GM12878 (cell line): ENCODE results near the gene FBXO5. TPM values are rescaled to one million over a fixed set of nuclear protein-coding genes. Genes with fewer than 3 reads are reported as not detected.
"Not testable (repeated sequence)": the region's sequence is repeated elsewhere in the genome, so short reads cannot be mapped to it uniquely, and the experiment has no call there.

Experiments
- ATAC-seq: fragments of 200-7000 bp; cut with Tn5 transposase; 3 replicates; pipeline ENCODE4 v1.9.1; 2020; ENCODE audit warnings: mild to moderate bottlenecking, moderate library complexity
- BruUV-seq: library from RNA; stranded (reverse); fragments of 400-500 nt; replicated peaks from 2 replicates; lab custom pipeline; 2021; lab: Mats Ljungman, UMichigan
- CTCF ChIA-PET: fragments of 300-600 bp; sonication (Branson Sonifier 250); formaldehyde crosslinking; extraction: SDS; loops from one replicate; lab custom pipeline; 2021; ENCODE audit warnings: inconsistent platforms; lab: Yijun Ruan, JAX
- POLR2A ChIA-PET: fragments of 350-600 bp; formaldehyde crosslinking; extraction: SDS; loops from one replicate; lab custom pipeline; 2021; ENCODE audit warnings: inconsistent platforms; lab: Charles Lee
- RAD21 ChIA-PET: fragments of 300-600 bp; sonication (Branson Sonifier 250); formaldehyde crosslinking; loops from one replicate; lab custom pipeline; 2023; ENCODE audit warnings: antibody characterized with exemption; ENCODE audit not compliant: unreplicated experiment; lab: Charles Lee
- SMC1A ChIA-PET: fragments of 300-600 bp; sonication (Branson Sonifier 250); formaldehyde crosslinking; loops from one replicate; lab custom pipeline; 2023; ENCODE audit not compliant: unreplicated experiment, uncharacterized antibody; lab: Charles Lee
- DNase-seq: peaks from one replicate; pipeline ENCODE4 v3.0.0-alpha.2; 2011; ENCODE audit warnings: low read depth, low spot score
- FAIRE-seq: peaks from 3 replicates; lab custom pipeline; 2011; peaks lifted over from hg19 to GRCh38; lab: Jason Lieb, UNC
- H2AFZ ChIP-seq: 2 replicates; pipeline ENCODE4 v1.6.0; 2011; ENCODE audit warnings: low read depth, low read length, control low read depth; ENCODE audit not compliant: control insufficient read depth
- H3K27ac ChIP-seq: 2 replicates; pipeline ENCODE4 v1.5.1; 2011; ENCODE audit warnings: control low read depth; ENCODE audit not compliant: control insufficient read depth, insufficient read depth
- H3K27me3 ChIP-seq, 2 experiments: replicated peaks in 1 of 2; 2 replicates each; pipeline versions ENCODE4 v1.6.0 to v1.6.1; 2011; ENCODE audit warnings: low read length in 1 of 2; ENCODE audit not compliant: control insufficient read depth in 2 of 2, insufficient read depth in 2 of 2
- H3K36me3 ChIP-seq, 2 experiments: 2 replicates each; pipeline ENCODE4 v1.5.1; 2011; ENCODE audit warnings: low read length in 1 of 2; ENCODE audit not compliant: control insufficient read depth in 2 of 2, insufficient read depth in 2 of 2
- H3K4me1 ChIP-seq: 2 replicates; pipeline ENCODE4 v1.6.1; 2011; ENCODE audit warnings: mild to moderate bottlenecking, low read length, moderate library complexity, mixed read lengths; ENCODE audit not compliant: control insufficient read depth, insufficient read depth
- H3K4me2 ChIP-seq: 2 replicates; pipeline ENCODE4 v1.6.0; 2011; ENCODE audit warnings: control low read depth; ENCODE audit not compliant: control insufficient read depth, insufficient read depth
- H3K4me3 ChIP-seq: fragments of 200-600 bp; sonication (generic); 2 replicates; pipeline ENCODE4 v1.5.1; 2016
- H3K79me2 ChIP-seq: 2 replicates; pipeline ENCODE4 v1.6.0; 2011; ENCODE audit warnings: low read length; ENCODE audit not compliant: control insufficient read depth, insufficient read depth
- H3K9ac ChIP-seq: 2 replicates; pipeline ENCODE4 v1.8.0; 2011; ENCODE audit warnings: low read length, control low read depth, mixed read lengths; ENCODE audit not compliant: control insufficient read depth, insufficient read depth
- H3K9me3 ChIP-seq: replicated peaks from 3 replicates; pipeline ENCODE4 v1.5.1; 2011; ENCODE audit warnings: mild to moderate bottlenecking, low read length; ENCODE audit not compliant: control insufficient read depth, insufficient read depth
- H4K20me1 ChIP-seq: 2 replicates; pipeline ENCODE4 v1.6.0; 2011; ENCODE audit not compliant: control insufficient read depth, insufficient read depth
- MLLT1 ChIP-seq: fragments of 450-650 bp; IDR thresholded peaks from 2 replicates; pipeline ENCODE4 v1.6.1; 2016; ENCODE audit warnings: mild to moderate bottlenecking
- NR2F1 ChIP-seq: fragments of 450-650 bp; conservative IDR thresholded peaks from 2 replicates; pipeline ENCODE4 v1.6.1; 2017; ENCODE audit warnings: mild to moderate bottlenecking
- SMAD5 ChIP-seq: IDR thresholded peaks from 2 replicates; pipeline ENCODE4 v1.6.1; 2016; ENCODE audit warnings: antibody characterized with exemption, low read depth
- WGBS: methylation state at CpG from one replicate; pipeline ENCODE4 v1.1.6; 2016; ENCODE audit warnings: low lambda C conversion rate; ENCODE audit not compliant: insufficient replicate concordance, insufficient coverage; ENCODE audit errors: missing lambda C conversion rate; 5-methylcytosine and 5-hydroxymethylcytosine counted together
- in situ Hi-C: fragments of 300-500 bp; cut with MboI; formaldehyde crosslinking; loops from 9 replicates; pipeline ENCODE4 v1.14.3; 2018; ENCODE audit warnings: mixed read lengths
- intact Hi-C: fragments of 100-400 bp; cut with micrococcal nuclease; formaldehyde crosslinking; loops from one replicate; pipeline ENCODE4 v1.14.2; 2022; ENCODE audit not compliant: unreplicated experiment
- polyA plus RNA-seq, 11 experiments: library from polyadenylated mRNA; depleted of rRNA in 4 of 11; unstranded in 6 of 11; stranded (reverse) in 5 of 11; fragments of >200 nt; fragmentation: Nextera tagmentation in 4 of 11; fragmentation: Illumina TruSeq in 1 of 11; extraction: Ambion mirVana in 4 of 11; extraction: Trizol in 1 of 11; gene quantifications; 1 replicate in 1 of 11; 2 replicates in 10 of 11; pipeline versions ENCODE4 v1.2.1 to v1.2.3, GENCODE V29; 2011 to 2016; ENCODE audit warnings: inconsistent platforms in 2 of 11, missing spikeins in 2 of 11, low read depth in 1 of 11
- total RNA-seq, 4 experiments: library from RNA; depleted of rRNA in 3 of 4; stranded (reverse); fragments of >200 nt in 3 of 4; fragmentation: Illumina TruSeq in 1 of 4; extraction: Trizol in 1 of 4; gene quantifications; 2 replicates each; pipeline versions ENCODE4 v1.2.1 to v1.2.3, GENCODE V29; 2013 to 2021

FBXO5 gene
- total and polyA plus RNA-seq, 10 of the 15 experiments (the other 5 are each of a cell fraction or from before 2014, with no cell fraction given), result 13.6 to 62.2 (median 37.7) TPM

GRCh38 chr6:152985300-152985699 is 2.5 kb upstream of the FBXO5 start:
- in situ Hi-C loops (loop anchor here (25.0 kb wide), 3 partner anchors 1252 to 1752 kb away; partner anchors contain the start of gene SCAF8), intact Hi-C loops (loop anchor here (2.0 kb wide), 1 partner anchor 18 kb away; the partner anchor contains the start of gene MTRF1L)
- WGBS, result 34% methylated on average over 11 of the region's 11 CpGs
- TF ChIP-seq SMAD5, result 0 out of 2 replicates have a peak, but pooled peaks have one; percentile 24
- TF ChIP-seq NR2F1, result 0 out of 2 replicates have a peak, but pooled peaks have one; percentile 15
- peak; percentile 14; the same call in 1 of the 2 replicates for TF ChIP-seq MLLT1
- H3K4me3 ChIP-seq, result peak overlapping the region; percentile 92
- FAIRE-seq, H3K9me3 ChIP-seq, ATAC-seq, DNase-seq, H3K4me1 ChIP-seq, H3K36me3 ChIP-seq, BruUV-seq, H2AFZ ChIP-seq, H4K20me1 ChIP-seq, H3K27me3 ChIP-seq: not testable (repeated sequence)
- peak overlapping the region; percentile 51 for H3K4me2 ChIP-seq
- H3K27ac ChIP-seq, result peak overlapping the region; percentile 90
- CTCF ChIA-PET, result interaction anchor here (0.7 to 2.8 kb wide), 6 partner anchors 11 to 1579 kb away, joined by 3 to 14 read pairs (median 6); no protein-coding TSS in a partner anchor
- SMC1A ChIA-PET, result interaction anchor here (0.5 to 3.2 kb wide), 9 partner anchors 9 to 39 kb away, joined by 3 to 27 read pairs (median 5); no protein-coding TSS in a partner anchor
- RAD21 ChIA-PET, result interaction anchor here (0.7 to 4.6 kb wide), 6 partner anchors 11 to 107 kb away, joined by 3 to 22 read pairs (median 4); no protein-coding TSS in a partner anchor
- POLR2A ChIA-PET, result interaction anchor here (0.8 to 5.8 kb wide), 2 partner anchors 8 to 13 kb away, joined by 4 to 101 read pairs; partner anchors contain the start of gene MTRF1L
- H3K79me2 ChIP-seq, result peaks cover 66% of the 10 kb centered on the region
- H3K9ac ChIP-seq, result peak overlapping the region; percentile 91; the same call in 1 of the 2 replicates
